Mesendoderm (in vitro differentiated cells): ENCODE measurements around the gene RBM23.

Experiments
- DNase-seq: peaks from one replicate; pipeline ENCODE4 v3.0.0; 2013
- H2AK5ac ChIP-seq: 2 replicates; pipeline ENCODE4 v1.6.1; 2013; ENCODE audit warnings: low read length, inconsistent platforms
- H2BK120ac ChIP-seq: 2 replicates; pipeline ENCODE4 v1.6.1; 2013; ENCODE audit warnings: low read depth, mild to moderate bottlenecking, low read length, moderate library complexity, mixed read lengths
- H2BK15ac ChIP-seq: replicated peaks from 2 replicates; pipeline ENCODE4 v1.6.1; 2013; ENCODE audit warnings: low read depth, mild to moderate bottlenecking, moderate library complexity
- H2BK5ac ChIP-seq: 2 replicates; pipeline ENCODE4 v1.6.1; 2013; ENCODE audit warnings: low read length, inconsistent platforms
- H3K18ac ChIP-seq: 2 replicates; pipeline ENCODE4 v1.6.1; 2013; ENCODE audit warnings: mild to moderate bottlenecking, low read length, mixed read lengths
- H3K23ac ChIP-seq: one replicate; pipeline ENCODE4 v1.6.1; 2013; ENCODE audit warnings: low read length
- H3K27ac ChIP-seq: 2 replicates; pipeline ENCODE4 v1.5.1; 2013; ENCODE audit warnings: low read depth, mild to moderate bottlenecking, inconsistent platforms, low read length, moderate library complexity
- H3K27me3 ChIP-seq: 2 replicates; pipeline ENCODE4 v1.6.1; 2013; ENCODE audit warnings: low read length, control low read depth, mild to moderate bottlenecking, inconsistent platforms; ENCODE audit not compliant: insufficient read depth, poor library complexity
- H3K36me3 ChIP-seq: 2 replicates; pipeline ENCODE4 v1.6.1; 2013; ENCODE audit warnings: low read length, inconsistent platforms; ENCODE audit not compliant: control insufficient read depth, insufficient read depth
- H3K4ac ChIP-seq: one replicate; pipeline ENCODE4 v1.6.1; 2013; ENCODE audit warnings: low read depth, mild to moderate bottlenecking, low read length, moderate library complexity
- H3K4me1 ChIP-seq: 2 replicates; pipeline ENCODE4 v1.6.1; 2013; ENCODE audit warnings: low read depth, low read length, inconsistent platforms; ENCODE audit not compliant: control insufficient read depth
- H3K4me2 ChIP-seq: 2 replicates; pipeline ENCODE4 v1.6.1; 2013; ENCODE audit warnings: low read length
- H3K4me3 ChIP-seq: 2 replicates; pipeline ENCODE4 v1.5.1; 2013; ENCODE audit warnings: mild to moderate bottlenecking, low read length
- H3K56ac ChIP-seq: one replicate; pipeline ENCODE4 v1.6.1; 2013; ENCODE audit warnings: low read length
- H3K79me1 ChIP-seq: 2 replicates; pipeline ENCODE4 v1.6.1; 2013; ENCODE audit warnings: low read length, inconsistent platforms
- H3K79me2 ChIP-seq: 2 replicates; pipeline ENCODE4 v1.6.1; 2013; ENCODE audit warnings: mild to moderate bottlenecking, low read length; ENCODE audit not compliant: control insufficient read depth, insufficient read depth
- H3K9ac ChIP-seq: 2 replicates; pipeline ENCODE4 v1.6.1; 2013; ENCODE audit warnings: low read length, inconsistent platforms
- H4K5ac ChIP-seq: one replicate; pipeline ENCODE4 v1.6.1; 2013; ENCODE audit warnings: low read length
- H4K8ac ChIP-seq: one replicate; pipeline ENCODE4 v1.6.1; 2013; ENCODE audit warnings: low read depth, mild to moderate bottlenecking, control low read depth, low read length, moderate library complexity
- WGBS: extraction: QIAGEN DNeasy Blood & Tissue Kit; methylation state at CpG from one replicate; pipeline ENCODE4 v1.1.7; 2013; ENCODE audit warnings: low lambda C conversion rate, missing lambda C conversion rate; ENCODE audit not compliant: insufficient coverage; ENCODE audit errors: extremely low coverage; 5-methylcytosine and 5-hydroxymethylcytosine counted together

Gene RBM23

DNA sequence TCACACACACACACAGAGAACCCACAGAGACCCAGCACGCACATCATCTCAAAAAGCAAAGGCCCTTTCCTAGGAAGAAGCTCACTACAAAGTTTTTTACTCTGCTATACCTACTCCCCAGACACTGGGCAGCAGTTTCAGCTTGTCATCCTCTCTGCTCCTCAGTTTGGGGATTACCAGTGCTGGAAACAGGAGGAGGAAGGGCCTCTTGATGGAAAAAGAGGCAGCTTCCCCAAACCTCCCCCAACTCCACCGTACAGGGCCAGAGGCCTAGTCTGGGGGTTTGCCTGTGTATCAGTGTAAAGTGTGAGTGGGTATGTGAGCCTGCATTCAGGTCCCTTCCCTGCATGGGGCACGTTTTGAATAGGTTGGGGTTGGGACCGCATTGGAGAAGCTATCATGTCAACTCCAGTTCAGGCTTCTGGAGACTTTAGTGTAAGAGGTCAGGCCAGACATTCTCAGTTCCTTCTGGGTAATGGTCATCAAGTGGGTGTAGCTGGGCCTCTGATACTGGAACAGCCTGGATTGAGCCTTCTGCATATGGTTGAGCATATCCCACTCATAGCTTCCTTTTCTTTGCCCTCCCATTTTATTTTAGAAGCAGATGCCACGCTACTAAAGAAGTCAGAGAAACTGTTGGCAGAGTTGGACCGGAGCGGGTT, 34.7 kb downstream of the RBM23 start:
- Histone ChIP-seq H3K4me3 (no peak overlapping the region), H3K27ac (no peak overlapping the region)

DNA sequence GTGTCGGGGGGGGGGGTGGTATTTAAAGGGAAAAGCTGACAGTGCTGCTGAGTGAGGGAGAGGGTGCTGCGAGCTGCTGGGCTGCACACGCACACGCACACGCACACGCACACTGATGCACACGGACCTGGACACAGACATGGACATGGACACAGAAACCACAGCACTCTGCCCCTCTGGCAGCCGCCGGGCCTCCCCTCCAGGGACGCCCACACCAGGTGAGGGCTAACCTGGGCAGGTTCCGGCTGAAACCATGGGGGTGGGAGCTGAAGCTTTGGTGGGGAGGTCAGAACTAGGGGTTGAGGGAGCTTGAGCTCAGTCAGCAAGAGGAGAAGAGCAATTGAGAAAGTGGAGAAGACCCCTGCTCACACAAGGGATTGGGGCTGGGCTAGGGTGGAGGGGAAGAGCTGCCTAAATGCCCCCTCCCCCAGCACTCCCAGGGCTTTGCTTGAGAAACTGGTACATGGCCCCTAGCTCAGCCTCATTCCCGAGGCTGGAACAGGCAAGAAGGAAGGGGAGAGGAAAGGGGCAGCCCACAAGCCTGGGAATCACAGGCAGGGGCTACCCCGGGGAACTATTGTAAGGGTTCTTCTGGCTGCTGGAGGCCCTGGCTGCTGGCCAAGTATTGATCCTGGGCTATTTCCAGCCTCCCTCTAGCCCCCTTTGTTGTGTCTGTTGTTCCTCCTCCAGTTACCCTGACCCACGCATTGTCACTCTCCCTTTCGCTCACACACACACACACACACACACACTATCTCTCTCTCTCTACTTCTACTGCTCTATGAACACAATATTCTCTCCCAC, 35.6 kb downstream of the RBM23 start, which contains the start of gene REM2:
Gene REM2, plus strand, starts transcription at position 50 of the 804 bp plus-strand sequence. Its CDS starts 66 bp downstream, at position 116.
- 100% methylated on average over 1 of the region's 15 CpGs for WGBS
- Histone ChIP-seq H2BK15ac (no peak within 1 kb of the TSS), H3K27me3 (no peaks in the 10 kb centered on the region), H2BK120ac (no peak within 1 kb of the TSS), H3K4me1 (peaks cover 15% of the 10 kb centered on the region), H3K4me3 (no peak within 1 kb of the TSS), H3K36me3 (no peaks in the 10 kb centered on the region), H4K5ac (no peak within 1 kb of the TSS), H3K9ac (peak within 1 kb of the TSS; percentile 63), H3K4me2 (peak within 1 kb of the TSS; percentile 46), H3K56ac (peak within 1 kb of the TSS; percentile 85), H2AK5ac (peak within 1 kb of the TSS; percentile 27), H4K8ac (no peak within 1 kb of the TSS), H3K4ac (no peak within 1 kb of the TSS), H3K18ac (no peak within 1 kb of the TSS), H3K79me1 (no peaks in the 10 kb centered on the region), H3K23ac (no peak within 1 kb of the TSS), H2BK5ac (no peak within 1 kb of the TSS), H3K27ac (no peak within 1 kb of the TSS), H3K79me2 (no peaks in the 10 kb centered on the region)
- peak; percentile 62 for DNase-seq

More for the DNA sequence above, 34.7 kb downstream of the RBM23 start:
- Histone ChIP-seq H3K27me3 (no peaks in the 10 kb centered on the region), H3K4me1 (peaks cover 15% of the 10 kb centered on the region), H3K23ac (no peak overlapping the region), H3K18ac (no peak overlapping the region), H4K5ac (no peak overlapping the region), H2BK120ac (no peak overlapping the region), H3K4ac (no peak overlapping the region), H2AK5ac (no peak overlapping the region), H3K4me2 (no peak overlapping the region), H3K79me2 (no peaks in the 10 kb centered on the region), H2BK5ac (no peak overlapping the region), H4K8ac (no peak overlapping the region), H3K56ac (no peak overlapping the region), H3K9ac (no peak overlapping the region), H3K79me1 (no peaks in the 10 kb centered on the region), H3K36me3 (no peaks in the 10 kb centered on the region), H2BK15ac (no peak overlapping the region)
- no CpG with 5 or more reads among the region's 7 CpGs for WGBS
- no peak for DNase-seq

GRCh38 chr14:22882529-22883172, 36.3 kb downstream of the RBM23 start:
- no CpG with 5 or more reads among the region's 6 CpGs for WGBS

GRCh38 chr14:22882064-22882463, 36.9 kb downstream of the RBM23 start:
- H3K79me2 ChIP-seq, result no peaks in the 10 kb centered on the region
- H2BK15ac ChIP-seq, result no peak overlapping the region
- H3K56ac ChIP-seq, result peak overlapping the region; percentile 85
- peaks cover 12% of the 10 kb centered on the region for H3K4me1 ChIP-seq
- H2BK120ac ChIP-seq, result no peak overlapping the region
- no CpG with 5 or more reads among the region's 7 CpGs for WGBS
- H2BK5ac ChIP-seq, result no peak overlapping the region
- no peak overlapping the region for H4K5ac ChIP-seq
- peaks cover 1% of the 10 kb centered on the region for H3K36me3 ChIP-seq
- no peak overlapping the region for H3K4me2 ChIP-seq
- H3K27me3 ChIP-seq, result no peaks in the 10 kb centered on the region
- no peaks in the 10 kb centered on the region for H3K79me1 ChIP-seq
- H2AK5ac ChIP-seq, result no peak overlapping the region
- peak overlapping the region; percentile 63 for H3K9ac ChIP-seq
- H4K8ac ChIP-seq, result no peak overlapping the region
- no peak overlapping the region for H3K4me3 ChIP-seq
- H3K18ac ChIP-seq, result no peak overlapping the region
- no peak for DNase-seq
- H3K4ac ChIP-seq, result no peak overlapping the region
- no peak overlapping the region for H3K27ac ChIP-seq
- H3K23ac ChIP-seq, result no peak overlapping the region

More at GRCh38 chr14:22882529-22883172, 36.3 kb downstream of the RBM23 start:
- Histone ChIP-seq H3K56ac (peak overlapping the region; percentile 85), H3K36me3 (peaks cover 1% of the 10 kb centered on the region), H3K4me3 (no peak overlapping the region), H4K5ac (no peak overlapping the region), H3K18ac (no peak overlapping the region), H4K8ac (no peak overlapping the region), H2AK5ac (no peak overlapping the region), H3K4me2 (peak overlapping the region; percentile 46), H2BK5ac (no peak overlapping the region), H3K79me1 (no peaks in the 10 kb centered on the region), H3K27ac (no peak overlapping the region), H3K4ac (no peak overlapping the region), H3K27me3 (no peaks in the 10 kb centered on the region), H2BK15ac (no peak overlapping the region), H2BK120ac (no peak overlapping the region), H3K9ac (peak overlapping the region; percentile 63), H3K79me2 (no peaks in the 10 kb centered on the region), H3K23ac (no peak overlapping the region), H3K4me1 (peaks cover 14% of the 10 kb centered on the region)
- peak; percentile 92 for DNase-seq

DNA sequence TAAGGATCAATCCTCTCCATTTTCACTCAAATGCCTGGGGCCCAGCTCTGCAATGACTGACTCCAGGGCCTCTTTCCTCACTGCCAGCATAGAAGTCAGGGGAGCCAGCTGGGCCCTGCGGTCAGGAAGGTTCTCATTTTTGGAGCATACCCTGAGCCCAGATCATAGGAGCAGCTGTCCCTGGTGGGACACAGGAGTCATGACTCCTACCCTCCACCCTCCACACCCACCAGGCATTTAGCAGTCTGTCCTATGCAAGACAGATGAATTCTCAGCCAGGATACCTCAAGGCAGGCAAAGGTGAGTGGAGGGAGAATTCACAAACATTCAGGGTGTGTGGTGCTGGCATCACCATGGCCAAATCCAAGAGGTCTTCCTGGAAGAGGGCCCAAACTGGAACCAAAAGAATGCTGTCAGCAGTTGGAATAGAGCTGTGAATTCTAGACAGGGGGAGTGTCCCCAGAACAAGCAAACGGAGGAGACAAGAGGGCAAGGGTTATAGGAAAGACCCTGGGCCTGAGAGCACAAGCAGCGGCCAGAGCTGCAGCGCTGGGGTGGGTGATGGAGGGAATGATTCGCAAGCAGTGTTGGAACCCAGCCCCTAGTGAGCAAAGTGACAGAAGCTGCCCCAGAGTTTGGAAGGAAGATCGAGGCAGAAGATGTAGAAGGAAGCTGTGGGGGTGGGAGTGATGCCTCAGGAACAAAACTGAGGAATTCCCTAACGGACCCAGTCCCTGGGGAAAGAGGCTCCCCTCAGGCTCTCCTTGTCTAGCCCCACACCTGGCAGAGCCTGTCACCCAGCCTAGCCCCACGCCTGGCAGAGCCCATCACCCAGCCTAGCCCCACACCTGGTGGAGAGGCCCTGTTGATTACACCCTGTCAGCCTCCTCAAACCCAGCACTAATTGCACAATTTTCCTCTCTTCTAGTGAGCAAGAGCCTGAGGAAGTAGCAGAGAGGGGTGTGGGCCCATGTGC, 40.4 kb downstream of the RBM23 start:
- Histone ChIP-seq H3K27me3 (no peaks in the 10 kb centered on the region), H3K27ac (no peak overlapping the region), H3K4ac (no peak overlapping the region), H3K23ac (no peak overlapping the region), H3K9ac (no peak overlapping the region), H2BK15ac (no peak overlapping the region), H3K4me3 (no peak overlapping the region), H4K8ac (no peak overlapping the region), H2BK120ac (no peak overlapping the region), H3K56ac (no peak overlapping the region), H2AK5ac (no peak overlapping the region), H3K79me1 (peaks cover 2% of the 10 kb centered on the region), H3K18ac (no peak overlapping the region), H3K79me2 (no peaks in the 10 kb centered on the region), H3K4me2 (no peak overlapping the region), H2BK5ac (no peak overlapping the region), H3K36me3 (peaks cover 10% of the 10 kb centered on the region), H3K4me1 (peaks cover 10% of the 10 kb centered on the region), H4K5ac (no peak overlapping the region)
- DNase-seq, result no peak
- WGBS, result no CpG with 5 or more reads among the region's 8 CpGs
